Dermis microvascular lymphatic vessel endothelial cell (primary cell): ENCODE results near the gene MST1R. TPM values are rescaled to one million over a fixed set of nuclear protein-coding genes. Genes with fewer than 3 reads are reported as not detected.

ENCODE experiments used
- DNase-seq, 2 donors: peaks; one replicate each; pipeline versions ENCODE4 v3.0.0 to v3.0.0-alpha.2; 2010; ENCODE audit warnings: low read depth in 2 of 2
- total RNA-seq: library from RNA; depleted of rRNA; stranded (reverse); fragments of >200 nt; gene quantifications from 2 replicates; pipeline ENCODE4 v1.2.1, GENCODE V29; 2014

The MST1R gene
- total RNA-seq, 1 donor from 2014 or later: 0.13 TPM

- peak in 1 of 2 donors; percentile 61 for DNase-seq
Measured at GRCh38 chr3:49841126-49841696, 62.5 kb downstream of the MST1R start.

GRCh38 chr3:49840388-49840787, 63.3 kb downstream of the MST1R start:
- no peak for DNase-seq

- peak; percentile 61 to 79 for DNase-seq
Measured at GRCh38 chr3:49839193-49839809, 64.4 kb downstream of the MST1R start.

Other genes with a start within 250 kb of the MST1R start
- 108 and 118 TPM in 2 replicates for gene APEH, start 229.5 kb downstream of the MST1R start, total RNA-seq
- 1.8 and 2.1 TPM in 2 replicates for gene MST1, start 214.4 kb downstream of the MST1R start, total RNA-seq
- 18.4 and 28.6 TPM in 2 replicates for gene RNF123, start 214.3 kb downstream of the MST1R start, total RNA-seq
- not detected in 2 replicates for gene AMIGO3, start 184.2 kb downstream of the MST1R start, total RNA-seq
- gene GMPPB, start 179.9 kb downstream of the MST1R start, total RNA-seq: 20.9 and 28.2 TPM in 2 replicates
- gene IP6K1, start 117.3 kb downstream of the MST1R start, total RNA-seq: 41.1 and 60.8 TPM in 2 replicates
- not detected in 2 replicates for gene CDHR4, start 104.0 kb downstream of the MST1R start, total RNA-seq
- 13.6 and 15.0 TPM in 2 replicates for gene INKA1, start 100.6 kb downstream of the MST1R start, total RNA-seq
- gene UBA7, start 89.9 kb downstream of the MST1R start, total RNA-seq: 21.6 and 37.4 TPM in 2 replicates
- 1.8 and 3.2 TPM in 2 replicates for gene TRAIP, start 47.3 kb downstream of the MST1R start, total RNA-seq
- not detected in 2 replicates for gene CAMKV, start 34.0 kb downstream of the MST1R start, total RNA-seq
- gene MON1A, start 25.9 kb upstream of the MST1R start, total RNA-seq: 6.5 and 10.0 TPM in 2 replicates
- gene RBM6, start 36.3 kb upstream of the MST1R start, total RNA-seq: 21.4 and 32.1 TPM in 2 replicates
- 108 and 148 TPM in 2 replicates for gene RBM5, start 185.0 kb upstream of the MST1R start, total RNA-seq